NCI-H524 (cell line): ENCODE measurements around the gene ZNF423.
A peak's percentile ranks its signal among the peaks of the same experiment; 100 is the strongest.

Source experiments
- DNase-seq, 2 experiments: peaks; one replicate each; lab custom pipeline; 2025; lab: John Stamatoyannopoulos, UW

Gene ZNF423

DNA sequence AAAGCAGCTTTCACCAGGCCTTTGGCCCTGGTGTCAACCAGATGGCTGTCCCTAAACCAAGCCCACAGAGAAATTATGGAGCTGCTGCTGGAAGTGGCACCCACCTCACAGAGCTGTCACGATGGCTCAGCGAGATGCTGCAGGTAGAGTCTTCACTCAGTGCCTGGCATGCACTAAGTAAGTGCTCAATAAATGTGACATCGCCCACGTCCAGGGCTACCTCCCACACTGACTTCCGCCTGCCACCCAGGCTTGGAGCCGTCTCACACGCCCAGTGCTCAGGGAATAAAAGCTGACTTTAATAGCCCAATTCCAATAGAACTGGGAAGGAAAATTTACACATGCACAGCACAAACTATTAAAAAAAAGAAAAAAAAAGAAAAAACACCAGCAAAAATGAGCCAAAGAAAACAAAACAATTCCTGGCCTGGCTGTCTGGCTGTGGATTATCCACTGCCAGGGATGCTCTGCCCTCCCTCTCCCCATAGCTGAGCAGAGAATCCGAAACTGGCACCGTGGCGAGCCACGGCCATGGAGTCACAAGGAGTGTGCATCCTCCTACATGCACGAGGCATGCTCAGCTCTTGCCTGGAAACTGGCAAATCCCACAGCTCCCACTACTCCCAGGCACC, 68.9 kb downstream of the ZNF423 start:
- DNase-seq = no peak

DNA sequence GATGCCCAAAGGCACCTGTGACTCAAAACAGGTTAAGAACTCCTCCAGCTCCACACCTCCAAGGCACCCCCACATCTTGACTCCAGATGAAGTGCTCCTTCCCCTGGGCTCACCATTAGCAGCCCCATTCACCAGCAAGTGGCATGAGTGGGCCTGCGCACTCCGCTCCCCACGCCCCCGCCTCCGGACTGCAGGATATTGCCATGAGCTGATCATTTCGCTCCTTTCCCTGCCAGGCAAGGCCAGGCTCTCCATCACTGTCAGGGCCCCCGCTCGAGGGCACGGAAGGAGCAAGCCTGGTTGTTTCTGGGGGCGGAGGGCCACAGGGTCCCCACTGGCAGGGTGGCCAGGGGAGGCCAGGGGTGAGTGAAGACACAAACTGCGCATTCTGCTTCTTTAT, 69.9 kb downstream of the ZNF423 start:
- no peak for DNase-seq

DNA sequence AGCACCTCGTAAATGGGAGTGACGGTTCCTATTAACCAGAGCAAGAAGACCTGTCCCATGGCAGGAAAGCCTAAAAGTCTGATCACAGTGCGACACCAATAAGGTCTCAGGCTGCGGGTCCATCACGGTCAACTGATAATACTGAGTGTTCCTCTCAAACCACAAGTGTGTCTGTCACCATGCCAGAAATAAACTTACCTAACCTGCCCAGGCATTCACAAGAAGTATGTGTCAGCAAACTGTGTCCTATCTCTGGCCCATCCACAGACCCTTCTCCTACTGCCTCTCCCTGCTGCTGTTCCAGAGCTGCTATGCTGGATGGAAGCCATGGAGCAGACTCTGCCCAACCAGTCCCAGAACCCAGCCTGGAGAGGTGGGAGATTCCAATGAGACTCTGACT, 73.5 kb downstream of the ZNF423 start:
- DNase-seq = no peak

- DNase-seq = no peak
These were observed 74.5 kb downstream of the ZNF423 start for GRCh38 chr16:49781401-49781800.

DNA sequence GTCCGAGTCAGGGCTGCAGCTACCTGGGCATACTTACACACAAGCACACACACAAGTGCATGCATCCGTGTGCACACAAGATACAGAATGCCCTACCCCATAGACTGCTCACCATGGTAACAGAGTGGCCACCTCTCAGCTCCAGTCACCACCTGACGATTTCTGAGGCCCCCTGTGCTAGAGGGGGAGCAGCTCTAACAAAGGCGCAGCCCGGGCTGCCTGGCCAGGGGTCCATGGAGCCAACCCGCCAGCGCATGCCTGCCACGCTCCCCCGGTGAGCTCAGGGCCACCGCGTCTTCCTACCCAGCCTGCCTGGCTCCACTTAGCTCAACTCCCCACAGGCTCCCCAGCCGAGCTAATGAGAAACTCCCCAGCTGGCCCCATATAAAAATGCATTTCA, 75.5 kb downstream of the ZNF423 start:
- DNase-seq = no peak

DNA sequence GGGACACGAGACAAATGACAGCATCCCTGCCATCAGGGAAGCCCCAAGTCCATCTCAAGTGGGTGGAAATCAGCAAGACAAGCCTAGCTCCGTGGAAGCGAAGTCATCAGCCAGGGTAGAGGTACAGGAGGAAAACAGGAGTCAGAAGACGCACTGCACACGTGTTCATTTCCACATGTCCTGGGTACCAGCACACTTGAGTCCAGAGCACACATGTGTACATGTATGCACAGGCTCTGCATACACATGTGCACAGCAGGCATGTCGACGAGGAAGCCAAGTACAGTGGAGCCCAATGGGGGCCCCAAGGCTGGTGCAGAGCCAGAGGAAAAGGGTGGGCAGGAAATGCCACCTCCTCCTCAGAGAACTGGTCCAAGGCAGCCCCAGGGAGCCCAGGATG, 75.9 kb downstream of the ZNF423 start:
- DNase-seq = no peak

DNA sequence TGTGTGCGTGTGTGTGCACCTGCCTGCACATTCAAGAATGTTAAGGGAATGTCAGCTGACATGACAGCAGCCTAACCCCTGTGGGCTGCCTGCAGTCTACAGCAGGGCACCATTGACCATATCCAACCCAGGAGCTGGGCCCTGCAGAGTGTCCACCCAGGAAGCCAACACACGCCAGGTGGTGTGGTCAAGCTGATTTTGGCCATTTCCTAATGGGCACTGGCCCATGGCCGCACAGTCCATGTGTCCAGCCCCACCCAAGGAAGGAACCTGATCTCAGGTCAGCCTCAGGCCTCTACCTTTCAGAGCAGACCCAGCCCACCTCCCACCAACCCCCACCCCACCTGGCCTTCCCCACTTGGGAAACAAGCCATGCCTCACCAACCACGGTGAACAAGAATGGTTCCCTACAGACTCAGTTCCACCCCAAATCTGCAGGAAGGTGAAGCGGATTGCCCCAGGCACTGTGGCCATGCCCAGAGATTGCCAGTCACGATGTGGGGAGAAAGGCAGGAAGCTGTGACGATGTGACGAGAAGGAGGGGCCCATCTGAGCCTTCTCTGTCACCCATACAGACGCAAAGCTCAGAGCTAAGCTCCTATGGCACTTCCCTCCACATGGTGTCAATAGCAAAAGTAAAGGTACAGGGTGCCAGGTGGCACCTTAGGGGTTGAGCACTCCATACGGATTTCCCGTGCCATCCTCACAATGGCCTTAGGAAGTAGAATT, 77.5 kb downstream of the ZNF423 start:
- no peak for DNase-seq

GRCh38 chr16:49776734-49777133, 79.2 kb downstream of the ZNF423 start:
- DNase-seq = no peak

DNA sequence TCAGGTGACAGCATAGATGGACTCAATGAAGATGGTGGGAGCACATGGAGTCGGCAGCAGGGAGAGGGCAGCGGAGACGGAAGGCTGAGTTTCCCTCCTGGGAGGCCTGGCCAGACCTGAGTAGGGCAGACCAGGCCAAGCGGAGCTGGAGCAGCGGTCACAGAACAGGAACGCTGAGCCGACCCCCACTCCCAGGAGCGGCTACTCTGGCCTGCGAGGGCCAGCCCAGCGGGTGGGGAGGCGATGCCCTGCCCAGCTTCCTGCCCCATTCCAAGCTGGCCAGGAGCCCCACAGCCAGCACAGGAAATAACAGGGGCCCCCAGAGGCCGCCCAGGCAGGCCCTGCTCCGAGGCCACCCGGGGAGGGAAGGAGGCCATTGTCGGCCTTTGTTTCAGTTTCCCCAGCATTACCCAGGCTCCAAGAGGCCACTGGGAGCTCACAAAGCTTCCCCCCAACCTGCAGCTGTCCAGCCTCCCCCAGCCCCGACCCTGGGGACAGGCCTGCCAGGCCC, 79.8 kb downstream of the ZNF423 start:
- no peak for DNase-seq

DNA sequence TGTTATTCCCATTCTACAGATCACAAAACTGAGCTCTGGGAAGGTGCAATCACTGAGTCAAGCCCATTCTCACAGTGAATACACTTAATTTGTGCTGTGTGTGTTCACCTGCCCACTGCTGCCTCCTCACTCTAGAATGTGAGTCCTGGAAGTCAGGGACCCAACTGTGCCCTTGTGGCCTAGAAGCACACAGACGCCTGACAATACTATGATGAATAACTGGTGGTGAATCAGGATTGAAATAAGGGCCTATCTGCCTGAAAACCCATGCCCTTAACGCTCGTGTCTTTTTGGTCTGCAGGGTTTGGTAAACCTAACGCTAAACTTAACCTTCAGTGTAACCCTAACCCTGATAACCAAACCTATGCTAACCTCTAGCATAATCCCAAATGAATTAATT, 80.3 kb downstream of the ZNF423 start:
- DNase-seq = no peak

GRCh38 chr16:49775018-49775417, 80.9 kb downstream of the ZNF423 start:
- no peak for DNase-seq

- DNase-seq = no peak
These were observed 82.1 kb downstream of the ZNF423 start for GRCh38 chr16:49773534-49774475.

GRCh38 chr16:49767998-49768397, 87.9 kb downstream of the ZNF423 start:
- no peak for DNase-seq

GRCh38 chr16:49767414-49767813, 88.5 kb downstream of the ZNF423 start:
- no peak for DNase-seq

DNA sequence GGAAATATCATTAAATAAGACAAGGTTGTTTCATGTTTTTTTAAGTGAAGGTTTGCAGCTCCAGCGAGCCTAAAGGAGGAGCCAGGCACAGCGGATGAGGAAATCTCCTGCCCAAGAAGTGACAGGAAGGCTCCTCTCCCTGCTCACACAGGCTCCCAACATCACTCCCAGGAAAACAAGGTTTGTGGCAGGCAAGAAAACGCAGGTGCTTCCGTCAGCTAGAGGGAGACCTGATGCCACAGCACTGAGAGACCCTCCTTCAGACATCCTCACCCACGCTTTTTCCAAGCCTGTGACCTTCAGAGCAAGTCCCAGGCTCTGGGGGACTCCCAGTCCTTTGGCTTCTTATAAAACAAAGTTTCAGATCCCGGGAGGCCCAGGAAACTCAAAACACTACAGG, 89.7 kb downstream of the ZNF423 start:
- peak in 1 of 2 experiments; percentile 32 for DNase-seq

DNA sequence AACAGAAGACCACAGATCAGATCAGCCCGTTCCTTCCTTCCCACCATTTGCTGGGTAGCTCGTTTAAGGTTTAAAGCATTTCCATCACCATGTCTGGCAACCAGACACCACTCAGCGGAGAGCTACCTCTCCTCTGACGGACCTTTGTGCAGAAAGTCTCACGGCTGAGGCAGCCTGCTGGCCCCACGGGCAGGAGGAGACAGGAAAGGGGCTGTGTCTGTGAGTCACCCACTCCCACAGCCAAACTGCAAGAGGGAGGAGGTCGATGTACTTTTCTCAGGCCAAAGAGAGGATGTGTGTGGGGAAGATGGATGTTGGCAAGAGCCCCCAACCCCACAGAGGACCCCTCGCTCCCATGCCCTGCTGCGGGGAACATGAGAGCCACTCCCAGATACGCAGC, 92.1 kb downstream of the ZNF423 start:
- DNase-seq = no peak

GRCh38 chr16:49760815-49761214, 95.1 kb downstream of the ZNF423 start:
- DNase-seq = no peak

DNA sequence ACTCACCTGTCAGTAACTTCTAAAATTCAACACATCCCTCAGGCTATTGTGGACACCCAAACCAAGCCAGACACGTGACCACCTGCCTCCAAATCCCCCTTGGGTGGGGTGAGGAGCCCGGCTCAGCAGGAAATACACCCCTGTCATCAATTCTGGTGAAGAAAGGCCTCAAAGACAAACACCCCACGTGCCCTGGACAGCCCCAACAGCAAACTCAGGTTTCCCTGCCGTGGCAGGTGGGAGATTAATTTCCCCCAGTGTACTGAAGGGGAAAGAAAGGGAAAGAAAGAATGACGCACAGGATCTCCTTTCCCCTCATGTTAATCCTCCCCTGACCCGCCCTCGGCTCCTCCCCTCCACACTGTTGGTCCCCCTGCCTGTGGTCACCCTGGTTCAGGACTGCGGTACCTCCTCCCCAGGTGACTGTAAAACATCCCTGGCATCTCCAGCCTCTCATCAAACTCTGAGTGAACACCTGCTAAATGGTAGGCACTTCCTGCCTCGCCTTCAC, 98.3 kb downstream of the ZNF423 start:
- DNase-seq = peak in 1 of 2 experiments; percentile 44

- no peak for DNase-seq
These were observed 98.9 kb downstream of the ZNF423 start for GRCh38 chr16:49756775-49757558.

- no peak for DNase-seq
These were observed 100.0 kb downstream of the ZNF423 start for GRCh38 chr16:49755716-49756505.

DNA sequence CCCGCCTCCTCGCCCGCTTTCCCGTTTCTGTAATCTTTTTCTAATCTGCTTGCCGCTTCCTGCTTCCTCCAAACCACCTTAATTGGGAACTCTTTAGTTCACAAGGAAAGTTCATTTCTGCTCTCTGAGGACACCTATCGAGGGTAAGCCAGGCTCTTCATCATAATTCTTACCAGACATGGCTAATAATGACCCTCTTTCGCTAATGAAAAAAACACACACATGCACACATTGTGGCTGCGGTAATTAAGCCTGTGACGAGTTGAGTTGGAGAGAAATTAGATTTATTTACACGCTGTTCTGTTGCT, 100.6 kb downstream of the ZNF423 start:
- peak; percentile 61 to 88 for DNase-seq
